GM12891 (cell line): ENCODE data around the gene COL7A1.

Experiments used
- POLR2A ChIP-seq: IDR thresholded peaks from 2 replicates; pipeline ENCODE4 v1.6.1; 2011; ENCODE audit warnings: low read depth, low read length, control low read depth
- POLR2AphosphoS5 ChIP-seq: IDR thresholded peaks from 2 replicates; pipeline ENCODE4 v1.6.1; 2011; ENCODE audit warnings: low read depth, low read length, control low read depth
- POU2F2 ChIP-seq: IDR thresholded peaks from 2 replicates; pipeline ENCODE4 v1.6.1; 2011; ENCODE audit warnings: low read depth, mild to moderate bottlenecking, control low read depth, low read length, moderate library complexity
- SPI1 ChIP-seq: IDR thresholded peaks from 2 replicates; pipeline ENCODE4 v1.6.1; 2011; ENCODE audit warnings: low read depth, low read length, control low read depth

GRCh38 chr3:48518069-48518468, 77.1 kb downstream of the COL7A1 start:
- no peak for TF ChIP-seq POLR2A
- no peak for TF ChIP-seq POLR2AphosphoS5
- TF ChIP-seq POU2F2, result no peak
- TF ChIP-seq SPI1, result no peak
